NB4 (cell line): ENCODE data around the gene ZNF221.
"Not testable (repeated sequence)": the region's sequence is repeated elsewhere in the genome, so short reads cannot be mapped to it uniquely, and the experiment has no call there.

ENCODE experiments used
- MAX ChIP-seq: IDR thresholded peaks from 2 replicates; pipeline ENCODE4 v1.6.1; 2011; ENCODE audit warnings: low read depth, low read length
- POLR2A ChIP-seq: IDR thresholded peaks from 2 replicates; pipeline ENCODE4 v1.6.1; 2011; ENCODE audit warnings: mild to moderate bottlenecking; ENCODE audit not compliant: insufficient read length; ENCODE audit errors: extremely low read depth

- TF ChIP-seq POLR2A, MAX: not testable (repeated sequence)
These were observed 1.2 kb upstream of the ZNF221 start for GRCh38 chr19:43949803-43950202.
